ENCODE results near the gene PEX6. TPM values are rescaled to one million over a fixed set of nuclear protein-coding genes. Genes with fewer than 3 reads are reported as not detected.
"Not testable (repeated sequence)": the region's sequence is repeated elsewhere in the genome, so short reads cannot be mapped to it uniquely, and the experiment has no call there.

Gene PEX6
- total and polyA plus RNA-seq, 5 donors from 2014 or later: 10.9 to 20.7 (median 18.2) TPM

DNA sequence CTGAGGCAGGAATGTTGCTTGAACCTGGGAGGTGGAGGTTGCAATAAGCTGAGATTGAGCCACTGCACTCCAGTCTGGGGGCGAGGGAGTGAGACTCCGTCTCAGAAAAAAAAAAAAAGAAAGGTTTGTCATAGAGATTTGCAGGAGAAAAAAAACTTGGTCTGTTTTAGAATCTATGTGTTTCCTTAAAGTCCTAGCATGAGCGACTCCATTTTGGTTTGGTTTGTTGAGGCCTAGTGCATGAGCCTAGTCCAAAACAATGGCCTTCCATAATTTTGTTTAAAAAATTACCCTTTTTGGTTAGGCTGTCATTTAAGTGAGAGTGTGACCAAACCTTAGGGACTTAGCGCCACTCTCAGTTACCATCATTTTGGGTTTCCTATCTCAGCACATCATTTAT is 26.6 kb downstream of the PEX6 start:
- DNase-seq: no peak
- no peak for ATAC-seq (ENCODE audit: low read depth in 2 of 2)
- Mint-ChIP-seq H3K4me1 (peaks cover 0 to 1% (median 0%) of the 10 kb centered on the region in 4 donors), H3K4me3 (no peak overlapping the region), H3K27me3 (no peaks in the 10 kb centered on the region), H3K36me3 (peaks cover 9% of the 10 kb centered on the region), H3K9me3 (no peaks in the 10 kb centered on the region), H3K27ac (no peak overlapping the region)
- Histone ChIP-seq H3K9me3 (ENCODE audit: control insufficient read depth in 2 of 2, low read length in 2 of 2) (no peaks in the 10 kb centered on the region), H3K27me3 (ENCODE audit: control insufficient read depth, insufficient read depth, low read length) (no peaks in the 10 kb centered on the region), H3K36me3 (ENCODE audit: control insufficient read depth, insufficient read depth, low read length) (no peaks in the 10 kb centered on the region), H3K4me1 (ENCODE audit: control insufficient read depth, insufficient read depth, low read length, poor library complexity, severe bottlenecking) (no peaks in the 10 kb centered on the region), H3K27ac (ENCODE audit: insufficient read depth, low read length, poor library complexity, severe bottlenecking) (no peak overlapping the region), H3K4me3 (ENCODE audit: low read depth, low read length) (no peak overlapping the region)

DNA sequence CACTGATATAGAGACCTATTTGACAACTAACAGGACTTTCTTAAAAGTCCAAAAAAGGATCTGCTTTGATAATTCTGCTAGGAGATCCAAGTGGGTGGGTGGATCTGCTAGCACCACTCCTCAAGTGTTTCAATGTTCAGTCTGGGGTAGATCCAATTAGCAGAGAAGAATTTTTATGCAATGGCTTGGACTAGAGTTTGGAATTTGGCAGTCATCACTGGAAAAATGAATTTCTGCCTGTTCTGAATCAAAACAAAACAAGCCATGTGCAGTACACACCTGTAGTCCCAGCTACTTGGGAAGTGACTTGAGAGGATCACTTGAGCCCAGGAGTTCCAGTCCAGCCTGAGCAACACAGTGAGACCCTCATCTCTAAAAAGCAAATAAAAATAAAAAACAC is 31.0 kb downstream of the PEX6 start:
- no peak for ATAC-seq (ENCODE audit: low read depth in 2 of 2)
- H3K4me3 Mint-ChIP-seq: no peak overlapping the region
- Histone ChIP-seq H3K36me3 (ENCODE audit: control insufficient read depth, insufficient read depth, low read length) (peaks cover 14% of the 10 kb centered on the region), H3K4me1 (ENCODE audit: control insufficient read depth, insufficient read depth, low read length, poor library complexity, severe bottlenecking) (no peaks in the 10 kb centered on the region), H3K27ac (ENCODE audit: insufficient read depth, low read length, poor library complexity, severe bottlenecking) (no peak overlapping the region), H3K9me3 (ENCODE audit: control insufficient read depth in 2 of 2, low read length in 2 of 2) (no peaks in the 10 kb centered on the region), H3K4me3 (ENCODE audit: low read depth, low read length) (no peak overlapping the region), H3K27me3 (ENCODE audit: control insufficient read depth, insufficient read depth, low read length) (no peaks in the 10 kb centered on the region)
- H3K36me3 Mint-ChIP-seq: peaks cover 12% of the 10 kb centered on the region
- no peaks in the 10 kb centered on the region for H3K9me3 Mint-ChIP-seq
- peaks cover 0 to 1% (median 0%) of the 10 kb centered on the region in 4 donors for H3K4me1 Mint-ChIP-seq
- H3K27ac Mint-ChIP-seq: peak overlapping the region in 1 of 3 donors; percentile 30
- H3K27me3 Mint-ChIP-seq: no peaks in the 10 kb centered on the region
- DNase-seq: no peak

DNA sequence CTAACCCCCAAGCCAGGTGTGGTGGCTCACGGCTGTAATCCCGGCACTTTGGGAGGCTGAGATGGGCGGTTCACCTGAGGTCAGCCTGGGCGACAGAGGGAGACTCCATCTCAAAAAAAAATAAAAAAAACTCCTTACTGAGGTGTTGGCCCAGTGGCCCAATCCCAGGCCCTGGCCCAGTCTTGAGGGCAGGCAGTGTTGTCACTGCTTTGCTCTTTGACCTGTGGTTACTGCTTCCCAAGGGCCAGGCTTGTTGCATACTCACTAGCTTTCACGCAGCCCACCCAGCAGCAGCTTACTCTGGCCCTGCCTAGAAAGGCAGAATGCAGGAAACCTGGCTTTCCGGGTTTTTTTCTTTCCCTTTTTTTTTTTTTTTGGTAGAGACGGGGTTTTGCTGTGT is 36.5 kb downstream of the PEX6 start:
- Histone ChIP-seq H3K36me3 (ENCODE audit: control insufficient read depth, insufficient read depth, low read length) (peaks cover 52% of the 10 kb centered on the region), H3K4me3 (ENCODE audit: low read depth, low read length) (no peak overlapping the region), H3K27ac (ENCODE audit: insufficient read depth, low read length, poor library complexity, severe bottlenecking) (no peak overlapping the region), H3K27me3 (ENCODE audit: control insufficient read depth, insufficient read depth, low read length) (no peaks in the 10 kb centered on the region), H3K4me1 (ENCODE audit: control insufficient read depth, insufficient read depth, low read length, poor library complexity, severe bottlenecking) (no peaks in the 10 kb centered on the region), H3K9me3 (ENCODE audit: control insufficient read depth in 2 of 2, low read length in 2 of 2) (no peaks in the 10 kb centered on the region)
- H3K4me3 Mint-ChIP-seq: no peak overlapping the region
- H3K27me3 Mint-ChIP-seq: no peaks in the 10 kb centered on the region
- ATAC-seq (ENCODE audit: low read depth in 2 of 2) (no peak), DNase-seq (no peak)
- no peaks in the 10 kb centered on the region for H3K9me3 Mint-ChIP-seq
- peaks cover 0 to 6% (median 4%) of the 10 kb centered on the region in 4 donors for H3K4me1 Mint-ChIP-seq
- H3K36me3 Mint-ChIP-seq: peaks cover 15% of the 10 kb centered on the region
- peak overlapping the region in 1 of 3 donors; percentile 86 for H3K27ac Mint-ChIP-seq

DNA sequence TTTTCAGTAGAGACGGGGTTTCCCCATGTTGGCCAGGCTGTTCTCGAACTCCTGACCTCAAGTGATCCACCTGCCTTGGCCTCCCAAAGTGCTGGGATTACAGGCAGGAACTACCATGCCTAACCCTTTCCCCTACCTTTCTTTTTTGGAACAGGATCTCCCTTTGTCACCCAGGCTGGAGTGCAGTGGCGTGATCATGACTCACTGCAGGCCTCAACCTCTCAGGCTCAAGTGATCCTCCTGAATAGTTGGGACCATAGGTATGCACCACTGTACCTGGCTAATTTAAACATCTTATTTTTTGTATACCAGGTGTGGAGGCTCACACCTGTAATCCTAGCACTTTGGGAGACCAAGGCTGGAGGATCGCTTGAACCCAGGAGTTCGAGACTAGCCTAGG is 37.6 kb downstream of the PEX6 start:
- H3K4me1 Mint-ChIP-seq; H3K4me3 Mint-ChIP-seq; H3K27ac Mint-ChIP-seq; H3K4me1 ChIP-seq (ENCODE audit: control insufficient read depth, insufficient read depth, low read length, poor library complexity, severe bottlenecking); H3K27ac ChIP-seq (ENCODE audit: insufficient read depth, low read length, poor library complexity, severe bottlenecking); H3K27me3 Mint-ChIP-seq; H3K4me3 ChIP-seq (ENCODE audit: low read depth, low read length); ATAC-seq (ENCODE audit: low read depth in 2 of 2); H3K9me3 ChIP-seq (ENCODE audit: control insufficient read depth in 2 of 2, low read length in 2 of 2); H3K9me3 Mint-ChIP-seq; H3K27me3 ChIP-seq (ENCODE audit: control insufficient read depth, insufficient read depth, low read length); DNase-seq: not testable (repeated sequence)
- H3K36me3 Mint-ChIP-seq: peaks cover 22% of the 10 kb centered on the region
- peaks cover 63% of the 10 kb centered on the region for H3K36me3 ChIP-seq (ENCODE audit: control insufficient read depth, insufficient read depth, low read length)

DNA sequence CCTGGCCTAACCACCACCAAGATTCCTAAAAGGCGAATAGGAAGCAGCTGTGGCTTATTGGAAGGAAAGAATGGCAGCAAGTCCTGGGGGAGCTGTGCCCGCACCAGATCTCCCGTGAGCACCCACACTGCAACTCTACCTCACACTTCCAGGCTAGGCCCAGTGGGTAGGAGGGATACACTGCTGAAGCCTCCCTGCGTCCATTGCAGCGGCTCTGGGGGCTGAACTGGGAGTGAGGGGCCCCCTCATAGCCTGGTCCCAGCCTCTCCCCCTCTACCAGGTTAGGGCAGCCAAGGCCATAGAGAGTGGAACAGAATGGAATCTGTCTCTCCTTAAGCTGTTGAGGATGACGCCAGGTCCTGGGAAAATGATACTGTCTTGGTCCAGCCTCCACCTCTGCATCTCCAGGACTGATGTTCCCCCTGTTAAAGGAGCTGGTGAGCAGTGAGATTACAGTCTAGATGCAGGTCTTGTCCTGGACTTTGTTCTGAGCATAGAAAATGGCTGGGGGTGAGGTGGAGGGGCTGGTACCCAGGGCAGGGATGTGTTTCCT is 38.4 kb downstream of the PEX6 start:
- Mint-ChIP-seq H3K9me3 (no peaks in the 10 kb centered on the region), H3K36me3 (peaks cover 21% of the 10 kb centered on the region), H3K4me1 (peaks cover 5 to 10% (median 8%) of the 10 kb centered on the region in 4 donors), H3K4me3 (no peak overlapping the region), H3K27me3 (no peaks in the 10 kb centered on the region), H3K27ac (peak overlapping the region in 2 of 3 donors; percentile 45 to 83)
- ATAC-seq (ENCODE audit: low read depth in 2 of 2): no peak
- H3K27ac ChIP-seq (ENCODE audit: insufficient read depth, low read length, poor library complexity, severe bottlenecking): no peak overlapping the region
- DNase-seq: no peak
- H3K4me3 ChIP-seq (ENCODE audit: low read depth, low read length): no peak overlapping the region
- no peaks in the 10 kb centered on the region for H3K4me1 ChIP-seq (ENCODE audit: control insufficient read depth, insufficient read depth, low read length, poor library complexity, severe bottlenecking)
- peaks cover 68% of the 10 kb centered on the region for H3K36me3 ChIP-seq (ENCODE audit: control insufficient read depth, insufficient read depth, low read length)
- H3K27me3 ChIP-seq (ENCODE audit: control insufficient read depth, insufficient read depth, low read length): no peaks in the 10 kb centered on the region
- H3K9me3 ChIP-seq (ENCODE audit: control insufficient read depth in 2 of 2, low read length in 2 of 2): no peaks in the 10 kb centered on the region

DNA sequence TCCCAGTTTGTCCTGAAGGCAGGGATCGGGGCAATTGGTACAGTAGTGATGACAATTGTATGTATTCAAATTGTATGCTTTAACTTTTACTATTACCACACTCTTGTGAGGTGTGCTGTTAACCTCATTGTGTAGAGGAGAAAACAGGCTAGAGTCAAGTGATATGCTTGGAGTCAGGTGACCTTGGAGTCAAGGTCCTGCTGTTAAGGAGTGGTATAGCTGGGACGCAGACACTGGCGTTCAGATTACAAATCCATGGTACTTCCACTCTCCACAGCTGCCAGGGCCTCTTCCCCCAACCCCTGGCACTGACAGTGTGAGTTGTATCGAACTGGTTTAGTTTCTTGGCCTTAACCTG is 39.2 kb downstream of the PEX6 start:
- Mint-ChIP-seq H3K9me3 (no peaks in the 10 kb centered on the region), H3K4me1 (peaks cover 5 to 11% (median 8%) of the 10 kb centered on the region in 4 donors), H3K4me3 (no peak overlapping the region), H3K36me3 (peaks cover 25% of the 10 kb centered on the region), H3K27me3 (no peaks in the 10 kb centered on the region), H3K27ac (peak overlapping the region in 2 of 3 donors; percentile 20 to 83)
- Histone ChIP-seq H3K36me3 (ENCODE audit: control insufficient read depth, insufficient read depth, low read length) (peaks cover 74% of the 10 kb centered on the region), H3K27ac (ENCODE audit: insufficient read depth, low read length, poor library complexity, severe bottlenecking) (no peak overlapping the region), H3K27me3 (ENCODE audit: control insufficient read depth, insufficient read depth, low read length) (no peaks in the 10 kb centered on the region), H3K4me3 (ENCODE audit: low read depth, low read length) (no peak overlapping the region), H3K9me3 (ENCODE audit: control insufficient read depth in 2 of 2, low read length in 2 of 2) (no peaks in the 10 kb centered on the region), H3K4me1 (ENCODE audit: control insufficient read depth, insufficient read depth, low read length, poor library complexity, severe bottlenecking) (no peaks in the 10 kb centered on the region)
- ATAC-seq (ENCODE audit: low read depth in 2 of 2) (no peak), DNase-seq (no peak)

DNA sequence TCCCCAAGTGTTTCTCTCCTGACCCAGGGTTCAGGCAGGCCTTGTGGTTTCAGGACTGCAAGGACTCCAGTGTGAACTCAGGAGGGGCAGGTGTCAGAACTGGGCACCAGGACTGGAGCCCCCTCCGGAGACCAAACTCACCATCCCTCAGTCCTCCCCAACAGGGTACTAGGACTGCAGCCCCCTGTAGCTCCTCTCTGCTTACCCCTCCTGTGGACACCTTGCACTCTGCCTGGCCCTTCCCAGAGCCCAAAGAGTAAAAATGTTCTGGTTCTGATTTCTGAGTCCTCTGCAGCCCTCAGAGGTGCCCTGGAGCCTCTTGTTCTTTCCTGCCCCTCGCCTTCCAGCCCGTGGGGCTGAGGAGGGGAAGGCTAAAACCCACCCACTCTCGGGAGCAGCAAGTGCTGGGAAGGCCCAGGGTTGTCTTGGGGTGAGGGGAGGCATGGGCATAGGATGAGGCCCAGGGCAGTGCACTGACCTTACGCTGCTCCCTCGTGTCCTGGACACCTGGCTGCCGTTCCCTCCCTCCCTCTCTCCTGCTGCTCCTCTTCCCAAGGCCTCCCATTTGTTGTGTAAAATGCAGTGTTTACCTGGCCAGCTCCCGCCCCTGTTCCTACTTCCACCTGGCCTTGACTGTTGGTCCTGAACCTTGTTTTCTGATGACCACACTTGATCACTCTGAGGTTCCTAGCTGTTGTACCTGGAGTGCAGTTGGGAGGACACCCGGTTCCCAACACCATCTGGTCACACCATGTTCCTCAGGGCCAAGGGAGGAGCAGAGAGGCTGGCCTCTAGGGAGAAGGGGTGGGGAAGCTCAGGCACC is 39.8 kb downstream of the PEX6 start:
- H3K9me3 ChIP-seq (ENCODE audit: control insufficient read depth in 2 of 2, low read length in 2 of 2): no peaks in the 10 kb centered on the region
- H3K4me1 ChIP-seq (ENCODE audit: control insufficient read depth, insufficient read depth, low read length, poor library complexity, severe bottlenecking): peaks cover under 1% of the 10 kb centered on the region
- no peaks in the 10 kb centered on the region for H3K9me3 Mint-ChIP-seq
- no peak overlapping the region for H3K4me3 ChIP-seq (ENCODE audit: low read depth, low read length)
- ATAC-seq (ENCODE audit: low read depth in 2 of 2): peak in 1 of 2 donors; percentile 22
- H3K27ac Mint-ChIP-seq: peak overlapping the region in 2 of 3 donors; percentile 46 to 83
- H3K27ac ChIP-seq (ENCODE audit: insufficient read depth, low read length, poor library complexity, severe bottlenecking): no peak overlapping the region
- peaks cover 5 to 16% (median 10%) of the 10 kb centered on the region in 4 donors for H3K4me1 Mint-ChIP-seq
- no peak for DNase-seq
- H3K36me3 Mint-ChIP-seq: peaks cover 25% of the 10 kb centered on the region
- H3K27me3 Mint-ChIP-seq: no peaks in the 10 kb centered on the region
- H3K36me3 ChIP-seq (ENCODE audit: control insufficient read depth, insufficient read depth, low read length): peaks cover 75% of the 10 kb centered on the region
- H3K27me3 ChIP-seq (ENCODE audit: control insufficient read depth, insufficient read depth, low read length): no peaks in the 10 kb centered on the region
- no peak overlapping the region for H3K4me3 Mint-ChIP-seq

DNA sequence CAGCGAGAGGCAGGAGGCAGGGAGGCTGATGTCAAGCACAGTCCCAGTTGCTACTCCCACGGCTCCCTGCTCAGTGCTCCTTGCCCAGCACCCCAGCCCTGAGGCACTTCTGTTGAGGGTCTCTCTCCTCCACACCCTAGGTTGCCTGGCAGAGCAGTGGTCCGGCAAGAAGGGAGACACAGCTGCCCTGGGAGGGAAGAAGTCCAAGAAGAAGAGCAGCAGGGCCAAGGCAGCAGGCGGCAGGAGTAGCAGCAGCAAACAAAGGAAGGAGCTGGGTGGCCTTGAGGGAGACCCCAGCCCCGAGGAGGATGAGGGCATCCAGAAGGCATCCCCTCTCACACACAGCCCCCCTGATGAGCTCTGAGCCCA is 40.6 kb downstream of the PEX6 start:
- DNase-seq: no peak
- H3K27ac ChIP-seq (ENCODE audit: insufficient read depth, low read length, poor library complexity, severe bottlenecking): no peak overlapping the region
- peaks cover 29% of the 10 kb centered on the region for H3K36me3 Mint-ChIP-seq

More for the DNA sequence above, 40.6 kb downstream of the PEX6 start:
- Mint-ChIP-seq H3K4me3 (no peak overlapping the region), H3K27me3 (no peaks in the 10 kb centered on the region), H3K4me1 (peaks cover 7 to 22% (median 12%) of the 10 kb centered on the region in 4 donors), H3K27ac (peak overlapping the region in 2 of 3 donors; percentile 76 to 82), H3K9me3 (no peaks in the 10 kb centered on the region)
- H3K4me3 ChIP-seq (ENCODE audit: low read depth, low read length): no peak overlapping the region
- ATAC-seq (ENCODE audit: low read depth in 2 of 2): no peak
- no peaks in the 10 kb centered on the region for H3K9me3 ChIP-seq (ENCODE audit: control insufficient read depth in 2 of 2, low read length in 2 of 2)
- H3K36me3 ChIP-seq (ENCODE audit: control insufficient read depth, insufficient read depth, low read length): peaks cover 75% of the 10 kb centered on the region
- H3K27me3 ChIP-seq (ENCODE audit: control insufficient read depth, insufficient read depth, low read length): no peaks in the 10 kb centered on the region
- peaks cover 8% of the 10 kb centered on the region for H3K4me1 ChIP-seq (ENCODE audit: control insufficient read depth, insufficient read depth, low read length, poor library complexity, severe bottlenecking)
